Stimulated activated effector memory CD8-positive, alpha-beta T cell treated with anti-CD3 and anti-CD28 coated beads, Interleukin-12 subunit alpha, Interleukin-12 subunit beta, amount 100 ng/mL, for 72 hours (primary cell): Measurements from ENCODE around the gene APBB3.

ENCODE experiments used
- ATAC-seq: fragments of 150-1000 bp; cut with Tn5 transposase; 2 replicates; pipeline ENCODE4 v1.10.0; 2021
- DNase-seq, 2 donors: peaks; one replicate each; pipeline ENCODE4 v3.0.0; 2021 to 2022; ENCODE audit warnings: low spot score in 2 of 2
- H3K27ac Mint-ChIP-seq: one replicate; pipeline ENCODE4 v1.8.0; 2022; ENCODE audit warnings: mild to moderate bottlenecking, mixed read lengths
- H3K36me3 Mint-ChIP-seq: one replicate; pipeline ENCODE4 v1.8.0; 2022; ENCODE audit warnings: mild to moderate bottlenecking, mixed read lengths
- H3K4me1 Mint-ChIP-seq: one replicate; pipeline ENCODE4 v1.8.0; 2022; ENCODE audit warnings: mixed read lengths
- H3K4me3 Mint-ChIP-seq: one replicate; pipeline ENCODE4 v1.8.0; 2022; ENCODE audit warnings: mild to moderate bottlenecking, mixed read lengths
- H3K9me3 Mint-ChIP-seq: one replicate; pipeline ENCODE4 v1.8.0; 2022; ENCODE audit warnings: mixed read lengths

The APBB3 gene

DNA sequence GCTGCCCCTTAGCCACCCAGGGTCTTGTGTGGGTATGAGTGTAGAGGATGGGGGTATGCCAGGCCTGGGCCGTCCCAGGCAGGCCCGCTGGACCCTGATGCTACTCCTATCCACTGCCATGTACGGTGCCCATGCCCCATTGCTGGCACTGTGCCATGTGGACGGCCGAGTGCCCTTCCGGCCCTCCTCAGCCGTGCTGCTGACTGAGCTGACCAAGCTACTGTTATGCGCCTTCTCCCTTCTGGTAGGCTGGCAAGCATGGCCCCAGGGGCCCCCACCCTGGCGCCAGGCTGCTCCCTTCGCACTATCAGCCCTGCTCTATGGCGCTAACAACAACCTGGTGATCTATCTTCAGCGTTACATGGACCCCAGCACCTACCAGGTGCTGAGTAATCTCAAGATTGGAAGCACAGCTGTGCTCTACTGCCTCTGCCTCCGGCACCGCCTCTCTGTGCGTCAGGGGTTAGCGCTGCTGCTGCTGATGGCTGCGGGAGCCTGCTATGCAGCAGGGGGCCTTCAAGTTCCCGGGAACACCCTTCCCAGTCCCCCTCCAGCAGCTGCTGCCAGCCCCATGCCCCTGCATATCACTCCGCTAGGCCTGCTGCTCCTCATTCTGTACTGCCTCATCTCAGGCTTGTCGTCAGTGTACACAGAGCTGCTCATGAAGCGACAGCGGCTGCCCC lies 2.9 kb upstream of the APBB3 start:
- DNase-seq: no peak
- no peak for ATAC-seq
- Mint-ChIP-seq H3K4me3 (peak overlapping the region; percentile 82), H3K4me1 (peaks cover 62% of the 10 kb centered on the region), H3K9me3 (no peaks in the 10 kb centered on the region), H3K36me3 (peaks cover 34% of the 10 kb centered on the region), H3K27ac (peak overlapping the region; percentile 54)

DNA sequence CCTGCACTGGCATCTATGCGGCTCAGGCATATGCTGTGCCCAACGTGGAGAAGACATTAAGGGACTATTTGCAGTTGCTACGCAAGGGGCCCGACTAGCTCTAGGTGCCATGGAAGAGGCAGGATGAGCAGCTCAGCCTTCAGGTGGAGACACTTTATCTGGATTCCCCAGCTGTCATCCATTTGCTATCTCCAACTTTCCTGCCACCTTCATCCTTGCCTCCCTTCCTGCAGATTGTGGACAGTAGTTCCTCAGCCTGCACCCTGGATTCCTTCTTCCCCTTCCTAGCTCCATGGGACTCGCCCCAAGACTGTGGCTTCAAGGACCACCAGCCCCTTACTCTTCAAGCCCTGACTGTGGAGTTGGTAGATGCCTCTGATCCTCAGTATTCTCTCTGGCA lies 2.3 kb upstream of the APBB3 start:
- Mint-ChIP-seq H3K36me3 (peaks cover 34% of the 10 kb centered on the region), H3K4me3 (peak overlapping the region; percentile 82), H3K27ac (no peak overlapping the region), H3K9me3 (no peaks in the 10 kb centered on the region), H3K4me1 (peaks cover 65% of the 10 kb centered on the region)
- peak in 1 of 2 donors; percentile 46 for DNase-seq
- no peak for ATAC-seq

DNA sequence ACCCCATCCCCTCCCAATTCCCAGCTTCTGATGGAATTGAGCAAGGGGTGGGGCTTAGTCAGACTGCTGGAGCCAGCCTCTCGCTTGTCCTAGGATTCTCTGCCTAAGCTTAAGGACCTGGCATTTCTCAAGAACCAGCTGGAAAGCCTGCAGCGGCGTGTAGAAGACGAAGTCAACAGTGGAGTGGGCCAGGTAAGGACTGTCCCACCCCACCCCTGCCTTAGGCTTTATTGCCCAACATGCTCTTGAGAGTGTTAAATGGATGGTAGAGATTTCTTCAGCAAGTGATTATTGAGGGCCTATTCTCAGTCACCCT lies 1.3 kb upstream of the APBB3 start:
- DNase-seq: no peak
- Mint-ChIP-seq H3K9me3 (no peaks in the 10 kb centered on the region), H3K27ac (peak overlapping the region; percentile 94), H3K4me3 (peak overlapping the region; percentile 82), H3K36me3 (peaks cover 33% of the 10 kb centered on the region), H3K4me1 (peaks cover 73% of the 10 kb centered on the region)
- no peak for ATAC-seq

GRCh38 chr5:140565024-140565779 lies 804 bp upstream of the APBB3 start:
- peak overlapping the region; percentile 82 for H3K4me3 Mint-ChIP-seq
- ATAC-seq: peak; percentile 1
- no peaks in the 10 kb centered on the region for H3K9me3 Mint-ChIP-seq
- H3K27ac Mint-ChIP-seq: peak overlapping the region; percentile 94
- H3K4me1 Mint-ChIP-seq: peaks cover 69% of the 10 kb centered on the region
- H3K36me3 Mint-ChIP-seq: peaks cover 28% of the 10 kb centered on the region
- no peak for DNase-seq

- no peak for DNase-seq
- ATAC-seq: no peak
- Mint-ChIP-seq H3K27ac (peak overlapping the region; percentile 94), H3K36me3 (peaks cover 28% of the 10 kb centered on the region), H3K9me3 (no peaks in the 10 kb centered on the region), H3K4me1 (peaks cover 59% of the 10 kb centered on the region), H3K4me3 (peak overlapping the region; percentile 82)
These were observed 802 bp downstream of the APBB3 start for GRCh38 chr5:140563596-140563995.

DNA sequence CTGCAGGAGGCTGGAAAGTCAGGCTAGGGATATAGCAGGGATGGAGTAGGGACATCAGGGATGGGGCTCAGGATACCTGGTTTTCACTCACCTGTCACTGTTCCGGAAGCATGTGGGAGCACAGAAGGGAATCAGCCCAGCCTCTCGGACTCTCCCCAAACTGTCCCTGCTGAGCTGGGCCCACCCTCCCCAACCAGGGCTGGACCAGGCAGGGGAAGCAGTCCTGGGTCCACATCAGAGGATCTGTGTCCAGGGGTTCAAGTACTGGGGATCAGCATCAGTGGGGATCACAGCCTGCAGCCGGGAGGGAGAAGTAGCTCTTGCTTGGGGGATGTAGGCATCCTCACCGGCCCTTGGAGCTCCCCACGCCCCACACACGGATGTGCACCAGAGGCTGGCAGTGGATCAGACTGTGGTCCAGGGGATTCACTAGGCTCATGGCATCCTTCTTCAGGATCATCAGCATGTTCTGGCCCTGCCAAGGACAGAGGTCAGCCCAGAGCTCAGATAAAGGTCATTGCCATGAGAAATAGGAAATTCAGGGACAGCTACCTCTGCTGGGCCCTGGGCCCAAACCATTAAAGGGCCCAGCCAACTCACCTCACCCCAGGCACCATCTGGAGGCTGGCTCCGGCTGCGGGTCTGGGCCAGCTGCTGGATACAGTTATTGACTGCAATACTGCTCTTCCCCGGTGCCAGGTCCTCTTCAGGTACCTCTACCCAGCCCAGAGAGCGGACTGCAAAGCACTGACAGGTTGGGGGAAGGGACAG lies 2.5 kb downstream of the APBB3 start:
- H3K27ac Mint-ChIP-seq: peak overlapping the region; percentile 50
- H3K4me3 Mint-ChIP-seq: no peak overlapping the region
- peaks cover 54% of the 10 kb centered on the region for H3K4me1 Mint-ChIP-seq
- no peaks in the 10 kb centered on the region for H3K9me3 Mint-ChIP-seq
- H3K36me3 Mint-ChIP-seq: peaks cover 30% of the 10 kb centered on the region
- ATAC-seq (no peak), DNase-seq (no peak)

GRCh38 chr5:140560227-140560626 lies 4.2 kb downstream of the APBB3 start:
- H3K4me3 Mint-ChIP-seq: no peak overlapping the region
- no peak for DNase-seq
- ATAC-seq: no peak
- H3K4me1 Mint-ChIP-seq: peaks cover 53% of the 10 kb centered on the region
- H3K36me3 Mint-ChIP-seq: peaks cover 42% of the 10 kb centered on the region
- H3K9me3 Mint-ChIP-seq: no peaks in the 10 kb centered on the region
- H3K27ac Mint-ChIP-seq: peak overlapping the region; percentile 50

DNA sequence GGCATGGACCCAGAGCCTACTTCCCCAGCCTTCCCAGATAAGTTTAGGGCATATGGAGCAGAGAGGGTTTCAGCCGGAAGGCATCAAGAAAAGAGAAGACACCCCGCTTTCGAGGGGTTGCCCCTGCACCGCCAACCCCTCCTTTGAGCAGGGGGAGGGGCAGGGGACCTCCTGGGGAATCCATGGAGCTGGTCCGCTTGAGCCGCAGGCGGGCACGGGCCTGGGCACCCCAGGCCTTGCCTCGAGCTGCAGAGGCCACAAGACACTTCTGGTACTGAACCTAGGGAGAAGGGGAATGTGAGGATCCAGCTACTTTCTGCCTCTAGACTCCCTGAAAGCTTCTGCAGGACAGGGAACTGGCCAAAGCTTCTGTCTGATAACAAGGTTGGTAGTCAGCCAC lies 5.9 kb downstream of the APBB3 start:
- Mint-ChIP-seq H3K4me1 (peaks cover 60% of the 10 kb centered on the region), H3K9me3 (no peaks in the 10 kb centered on the region), H3K27ac (peak overlapping the region; percentile 32), H3K36me3 (peaks cover 42% of the 10 kb centered on the region), H3K4me3 (no peak overlapping the region)
- DNase-seq (peak in 1 of 2 donors; percentile 48), ATAC-seq (no peak)

- no peak for ATAC-seq
- Mint-ChIP-seq H3K9me3 (no peaks in the 10 kb centered on the region), H3K4me3 (peak overlapping the region; percentile 85), H3K27ac (peak overlapping the region; percentile 32), H3K4me1 (peaks cover 65% of the 10 kb centered on the region), H3K36me3 (peaks cover 48% of the 10 kb centered on the region)
- DNase-seq: no peak
These were observed 6.4 kb downstream of the APBB3 start for GRCh38 chr5:140557965-140558364.

DNA sequence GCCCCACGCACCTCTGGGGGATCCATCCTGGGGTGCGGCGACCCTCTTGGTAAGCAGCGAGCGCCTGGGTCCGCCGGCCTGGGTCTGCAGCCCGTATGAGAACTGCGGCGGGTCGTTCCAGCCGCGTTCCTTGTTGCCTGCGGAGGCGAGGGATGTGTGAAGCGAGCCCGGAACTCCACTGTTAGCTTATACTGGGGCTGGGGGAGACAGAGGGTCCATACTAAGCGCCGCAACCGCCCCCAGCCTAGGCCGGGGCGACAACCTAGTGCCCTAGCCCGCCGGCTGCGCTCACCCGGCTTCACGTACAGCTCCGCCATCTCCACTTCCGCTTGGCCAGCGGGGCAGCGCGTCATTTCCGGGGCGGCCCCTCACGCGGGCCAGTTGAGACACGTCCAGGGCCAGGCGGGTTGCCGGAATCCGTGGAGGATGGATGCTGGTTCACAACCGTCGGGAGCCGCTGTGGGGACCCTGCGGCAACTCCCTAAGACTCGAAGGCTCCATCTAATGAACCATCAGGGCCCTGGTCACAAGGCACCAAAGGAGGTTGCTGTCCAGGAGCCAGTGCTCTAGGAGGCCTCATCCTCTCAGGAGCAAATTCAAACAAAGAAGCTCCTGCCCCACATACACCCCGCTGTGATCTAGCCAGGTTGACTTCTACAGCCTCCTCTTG lies 7.1 kb downstream of the APBB3 start, which contains the start of gene SRA1:
TSS of gene SRA1 (minus strand) at position 338 of the 670 bp plus-strand sequence. CDS start at position 317, 21 bp downstream.
- peaks cover 62% of the 10 kb centered on the region for H3K4me1 Mint-ChIP-seq
- peak; percentile 94 for ATAC-seq
- peaks cover 55% of the 10 kb centered on the region for H3K36me3 Mint-ChIP-seq
- DNase-seq: peak; percentile 86 to 94
- no peaks in the 10 kb centered on the region for H3K9me3 Mint-ChIP-seq
- H3K27ac Mint-ChIP-seq: peak within 1 kb of the TSS; percentile 32
- peak within 1 kb of the TSS; percentile 85 for H3K4me3 Mint-ChIP-seq

GRCh38 chr5:140556438-140556837 lies 8.0 kb downstream of the APBB3 start:
- Mint-ChIP-seq H3K4me1 (peaks cover 64% of the 10 kb centered on the region), H3K9me3 (no peaks in the 10 kb centered on the region), H3K4me3 (peak overlapping the region; percentile 85), H3K27ac (peak overlapping the region; percentile 32), H3K36me3 (peaks cover 63% of the 10 kb centered on the region)
- DNase-seq: peak in 1 of 2 donors; percentile 42
- ATAC-seq: no peak

DNA sequence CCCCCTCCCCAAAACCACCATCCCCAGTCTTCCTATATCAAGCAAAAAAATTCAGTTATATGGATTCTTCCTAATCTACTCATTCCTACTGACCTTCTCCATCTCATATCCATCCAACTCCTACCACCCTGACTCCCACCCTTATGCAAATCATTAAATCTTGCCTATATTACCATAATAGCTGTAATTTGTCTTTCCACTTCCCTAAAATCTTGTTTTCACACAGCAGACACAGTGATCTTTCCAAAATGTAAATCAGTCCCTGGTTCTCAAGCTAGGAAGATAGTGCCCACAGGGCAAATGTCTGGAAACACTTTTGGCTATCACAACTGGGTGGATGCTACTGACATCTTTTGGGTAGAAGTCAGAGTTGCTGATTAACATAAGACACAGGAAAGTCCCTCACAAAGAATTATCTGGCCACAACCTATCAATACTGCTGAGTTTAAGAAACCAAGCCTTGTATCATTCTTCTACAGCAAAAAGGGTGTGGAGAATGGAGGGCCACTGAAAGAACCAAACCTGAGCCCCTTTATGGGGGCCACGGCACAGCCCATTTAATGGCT lies 8.6 kb downstream of the APBB3 start:
- no peaks in the 10 kb centered on the region for H3K9me3 Mint-ChIP-seq
- H3K36me3 Mint-ChIP-seq: peaks cover 69% of the 10 kb centered on the region
- H3K4me1 Mint-ChIP-seq: peaks cover 63% of the 10 kb centered on the region
- peak overlapping the region; percentile 32 for H3K27ac Mint-ChIP-seq
- ATAC-seq (no peak), DNase-seq (no peak)
- peak overlapping the region; percentile 85 for H3K4me3 Mint-ChIP-seq

GRCh38 chr5:140554454-140554853 lies 9.9 kb downstream of the APBB3 start:
- peaks cover 77% of the 10 kb centered on the region for H3K4me1 Mint-ChIP-seq
- no peak for ATAC-seq
- peaks cover 83% of the 10 kb centered on the region for H3K36me3 Mint-ChIP-seq
- peak overlapping the region; percentile 32 for H3K27ac Mint-ChIP-seq
- no peak for DNase-seq
- peak overlapping the region; percentile 85 for H3K4me3 Mint-ChIP-seq
- H3K9me3 Mint-ChIP-seq: no peaks in the 10 kb centered on the region

DNA sequence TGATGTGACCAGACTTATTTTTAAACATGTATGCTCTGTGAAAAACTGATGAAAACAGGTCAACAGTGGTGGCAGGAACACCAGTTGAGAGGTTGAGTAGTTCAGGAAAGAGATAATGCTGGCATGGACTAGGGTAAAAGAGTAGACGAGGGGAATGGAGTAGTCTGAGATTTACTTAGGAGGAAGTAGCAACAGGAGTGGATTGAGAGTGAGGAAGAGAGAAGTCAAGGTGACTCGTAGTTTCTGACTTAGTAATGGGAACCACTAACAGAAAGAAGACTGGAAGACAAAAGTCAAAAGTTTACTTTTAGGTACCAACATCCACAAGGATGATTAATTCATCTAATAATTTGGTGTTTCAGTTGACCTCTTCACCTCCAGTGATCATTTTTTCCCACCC lies 10.7 kb downstream of the APBB3 start:
- ATAC-seq (peak; percentile 56), DNase-seq (no peak)
- peaks cover 91% of the 10 kb centered on the region for H3K36me3 Mint-ChIP-seq
- peak overlapping the region; percentile 32 for H3K27ac Mint-ChIP-seq
- H3K9me3 Mint-ChIP-seq: no peaks in the 10 kb centered on the region
- peaks cover 85% of the 10 kb centered on the region for H3K4me1 Mint-ChIP-seq
- H3K4me3 Mint-ChIP-seq: peak overlapping the region; percentile 85

GRCh38 chr5:140551872-140552271 lies 12.5 kb downstream of the APBB3 start:
- Mint-ChIP-seq H3K4me1 (peaks cover 89% of the 10 kb centered on the region), H3K36me3 (peaks cover 86% of the 10 kb centered on the region), H3K27ac (peak overlapping the region; percentile 90), H3K9me3 (no peaks in the 10 kb centered on the region), H3K4me3 (no peak overlapping the region)
- DNase-seq (no peak), ATAC-seq (no peak)
